OCI-LY1 (cell line): ENCODE measurements around the gene FATE1.

ENCODE experiments used
- H2AFZ ChIP-seq: fragments of 200-600 bp; sonication (generic), shearing (Covaris generic); 2 replicates; pipeline ENCODE4 v1.6.0; 2014; ENCODE audit warnings: antibody characterized with exemption, mild to moderate bottlenecking, low read length
- H3F3A ChIP-seq: fragments of 200-600 bp; sonication (generic), shearing (Covaris generic); 2 replicates; pipeline ENCODE4 v1.6.0; 2014; ENCODE audit warnings: mild to moderate bottlenecking, antibody characterized with exemption, low read length, moderate library complexity; ENCODE audit not compliant: insufficient read depth
- H3K27ac ChIP-seq: fragments of 200-600 bp; sonication (generic); 2 replicates; pipeline ENCODE4 v1.5.1; 2014; ENCODE audit warnings: low read length, mixed run types, mild to moderate bottlenecking, low read depth; ENCODE audit not compliant: poor library complexity, severe bottlenecking
- H3K27me3 ChIP-seq: fragments of 200-600 bp; sonication (generic); 2 replicates; pipeline ENCODE4 v1.6.0; 2014; ENCODE audit warnings: antibody characterized with exemption, mild to moderate bottlenecking, low read length, moderate library complexity; ENCODE audit not compliant: insufficient read depth
- H3K36me3 ChIP-seq: fragments of 200-600 bp; sonication (generic); 2 replicates; pipeline ENCODE4 v1.6.1; 2014; ENCODE audit warnings: mild to moderate bottlenecking, antibody characterized with exemption, low read length, moderate library complexity, mixed read lengths; ENCODE audit not compliant: insufficient read depth
- H3K4me1 ChIP-seq: fragments of 200-600 bp; sonication (generic); 2 replicates; pipeline ENCODE4 v1.5.1; 2014; ENCODE audit warnings: mild to moderate bottlenecking, low read length, moderate library complexity; ENCODE audit not compliant: insufficient read depth, severe bottlenecking
- H3K4me2 ChIP-seq: fragments of 200-600 bp; sonication (generic), shearing (Covaris generic); 2 replicates; pipeline ENCODE4 v1.6.1; 2014; ENCODE audit warnings: low read length
- H3K4me3 ChIP-seq: fragments of 200-600 bp; sonication (generic); 2 replicates; pipeline ENCODE4 v1.5.1; 2014; ENCODE audit warnings: low read length, low read depth, mild to moderate bottlenecking, mixed read lengths; ENCODE audit not compliant: poor library complexity, severe bottlenecking
- H3K79me2 ChIP-seq: fragments of 200-600 bp; shearing (Covaris generic); 2 replicates; pipeline ENCODE4 v1.6.1; 2016; ENCODE audit warnings: mixed run types, low read length, mixed read lengths; ENCODE audit not compliant: insufficient read depth
- H3K9ac ChIP-seq: fragments of 200-600 bp; sonication (generic), shearing (Covaris generic); 2 replicates; pipeline ENCODE4 v1.6.1; 2014; ENCODE audit warnings: mild to moderate bottlenecking, low read length, mixed read lengths
- H3K9me2 ChIP-seq: fragments of 200-600 bp; sonication (generic), shearing (Covaris generic); 2 replicates; pipeline ENCODE4 v1.6.1; 2014; ENCODE audit warnings: low read depth, mild to moderate bottlenecking, low read length, mixed read lengths
- H3K9me3 ChIP-seq: fragments of 200-600 bp; shearing (Covaris generic); 2 replicates; pipeline ENCODE4 v1.6.1; 2014; ENCODE audit warnings: low read length, mixed read lengths
- H4K20me1 ChIP-seq: fragments of 200-600 bp; sonication (generic), shearing (Covaris generic); 2 replicates; pipeline ENCODE4 v1.6.0; 2016; ENCODE audit warnings: mild to moderate bottlenecking, low read length; ENCODE audit not compliant: insufficient read depth
- CTCF ChIP-seq: fragments of 200-600 bp; sonication (generic), shearing (Covaris generic); IDR thresholded peaks from 2 replicates; pipeline ENCODE4 v1.5.1; 2017; ENCODE audit warnings: mild to moderate bottlenecking, antibody characterized with exemption, low read length, moderate library complexity, mixed read lengths
- EZH2 ChIP-seq: fragments of 200-600 bp; sonication (generic), shearing (Covaris generic); IDR thresholded peaks from 2 replicates; pipeline ENCODE4 v1.8.0; 2017; ENCODE audit warnings: borderline replicate concordance, mixed run types, mild to moderate bottlenecking, antibody characterized with exemption, low read length, moderate library complexity, mixed read lengths

Gene FATE1

GRCh38 chrX:151746502-151746901 lies 30.7 kb downstream of the FATE1 start:
- H3K36me3 ChIP-seq = no peaks in the 10 kb centered on the region
- H2AFZ ChIP-seq = no peak overlapping the region
- no peaks in the 10 kb centered on the region for H3K9me2 ChIP-seq
- no peaks in the 10 kb centered on the region for H3K27me3 ChIP-seq
- no peak overlapping the region for H3K9ac ChIP-seq
- H3F3A ChIP-seq = no peaks in the 10 kb centered on the region
- H3K9me3 ChIP-seq = no peaks in the 10 kb centered on the region
- H3K4me1 ChIP-seq = no peaks in the 10 kb centered on the region
- no peaks in the 10 kb centered on the region for H3K79me2 ChIP-seq
- H3K4me2 ChIP-seq = no peak overlapping the region
- H3K4me3 ChIP-seq = no peak overlapping the region
- TF ChIP-seq CTCF (no peak), EZH2 (no peak)
- no peak overlapping the region for H3K27ac ChIP-seq
- H4K20me1 ChIP-seq = no peaks in the 10 kb centered on the region

DNA sequence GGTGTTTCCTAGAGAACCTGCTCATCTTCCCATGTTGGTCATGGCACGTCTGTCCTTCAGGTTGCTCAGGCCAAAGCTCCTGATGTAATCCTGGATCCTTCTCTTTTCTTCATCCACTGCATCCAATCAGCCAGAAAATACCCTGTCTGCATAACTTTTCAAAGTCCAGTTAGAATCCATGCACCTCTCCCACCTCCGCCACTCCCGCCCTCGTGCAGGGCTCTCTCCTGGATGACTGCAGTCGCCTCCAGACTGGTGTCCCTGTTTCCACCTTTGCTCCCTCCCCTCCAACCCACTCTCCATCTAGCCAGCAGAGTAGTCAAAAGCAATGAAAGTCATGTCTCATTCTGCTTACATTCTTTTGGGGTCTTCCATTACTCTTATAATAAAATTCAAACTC lies 34.7 kb downstream of the FATE1 start:
- Histone ChIP-seq H3F3A (no peaks in the 10 kb centered on the region), H3K9me3 (no peaks in the 10 kb centered on the region), H3K27me3 (no peaks in the 10 kb centered on the region), H3K4me1 (no peaks in the 10 kb centered on the region), H3K79me2 (no peaks in the 10 kb centered on the region), H3K27ac (no peak overlapping the region), H4K20me1 (no peaks in the 10 kb centered on the region), H3K4me3 (no peak overlapping the region), H3K9ac (no peak overlapping the region), H3K4me2 (no peak overlapping the region), H2AFZ (no peak overlapping the region), H3K9me2 (no peaks in the 10 kb centered on the region), H3K36me3 (no peaks in the 10 kb centered on the region)
- TF ChIP-seq CTCF (no peak), EZH2 (no peak)

GRCh38 chrX:151752847-151753246 lies 37.0 kb downstream of the FATE1 start:
- TF ChIP-seq CTCF (no peak), EZH2 (no peak)
- no peak overlapping the region for H3K9ac ChIP-seq
- H4K20me1 ChIP-seq = no peaks in the 10 kb centered on the region
- H3K4me2 ChIP-seq = no peak overlapping the region
- no peaks in the 10 kb centered on the region for H3K9me2 ChIP-seq
- H2AFZ ChIP-seq = no peak overlapping the region
- no peaks in the 10 kb centered on the region for H3K27me3 ChIP-seq
- H3K36me3 ChIP-seq = no peaks in the 10 kb centered on the region
- H3F3A ChIP-seq = no peaks in the 10 kb centered on the region
- no peak overlapping the region for H3K4me3 ChIP-seq
- H3K27ac ChIP-seq = no peak overlapping the region
- no peaks in the 10 kb centered on the region for H3K4me1 ChIP-seq
- no peaks in the 10 kb centered on the region for H3K79me2 ChIP-seq
- no peaks in the 10 kb centered on the region for H3K9me3 ChIP-seq
